Measurements from ENCODE around the gene DFFA. TPM values are rescaled to one million over a fixed set of nuclear protein-coding genes. Genes with fewer than 3 reads are reported as not detected.
"Not testable (repeated sequence)": the region's sequence is repeated elsewhere in the genome, so short reads cannot be mapped to it uniquely, and the experiment has no call there.

DFFA gene
- total RNA-seq, 3 donors from 2014 or later (not counting 1 experiment from before 2014, with no cell fraction given), result 17.5 to 21.8 (median 21.5) TPM

- H3K9me3 ChIP-seq (ENCODE audit: control insufficient read depth, insufficient read depth, low read length); H3K9me3 Mint-ChIP-seq; H3K27ac Mint-ChIP-seq; H3K4me1 Mint-ChIP-seq; intact Hi-C loops (cut with micrococcal nuclease); H3K27me3 ChIP-seq (ENCODE audit: control insufficient read depth, insufficient read depth, low read length); DNase-seq; H3K4me1 ChIP-seq (ENCODE audit: control insufficient read depth, insufficient read depth, low read length); H3K4me3 ChIP-seq (ENCODE audit: low read length); H3K27me3 Mint-ChIP-seq (ENCODE audit: low read depth in 2 of 2); H3K27ac ChIP-seq (ENCODE audit: low read length); ATAC-seq; H3K4me3 Mint-ChIP-seq: not testable (repeated sequence)
- WGBS (ENCODE audit: insufficient coverage), result no CpG with 5 or more reads among the region's 1 CpG
- peaks cover 37% of the 10 kb centered on the region for H3K36me3 Mint-ChIP-seq
- H3K36me3 ChIP-seq (ENCODE audit: control insufficient read depth, insufficient read depth, low read length), result peaks cover 51% of the 10 kb centered on the region
These were observed 56.4 kb downstream of the DFFA start for GRCh38 chr1:10415967-10416366.

- Mint-ChIP-seq H3K27me3 (ENCODE audit: low read depth in 2 of 2) (no peaks in the 10 kb centered on the region), H3K4me1 (no peaks in the 10 kb centered on the region), H3K9me3 (no peaks in the 10 kb centered on the region), H3K27ac (peak overlapping the region in 1 of 2 donors; percentile 61), H3K36me3 (peaks cover 38% of the 10 kb centered on the region), H3K4me3 (no peak overlapping the region)
- no peaks in the 10 kb centered on the region for H3K9me3 ChIP-seq (ENCODE audit: control insufficient read depth, insufficient read depth, low read length)
- no peak for TF ChIP-seq CTCF (IDR thresholded peaks at IDR 0.05)
- WGBS (ENCODE audit: insufficient coverage), result 34% methylated on average over 3 of the region's 6 CpGs
- intact Hi-C loops (cut with micrococcal nuclease), result no loop called here
- DNase-seq (peak in 1 of 2 donors; percentile 18), ATAC-seq (peak; percentile 40 to 85 (median 40))
- H3K27ac ChIP-seq (ENCODE audit: low read length), result no peak overlapping the region
- peaks cover 50% of the 10 kb centered on the region for H3K36me3 ChIP-seq (ENCODE audit: control insufficient read depth, insufficient read depth, low read length)
- no peaks in the 10 kb centered on the region for H3K4me1 ChIP-seq (ENCODE audit: control insufficient read depth, insufficient read depth, low read length)
- H3K27me3 ChIP-seq (ENCODE audit: control insufficient read depth, insufficient read depth, low read length), result no peaks in the 10 kb centered on the region
- H3K4me3 ChIP-seq (ENCODE audit: low read length), result no peak overlapping the region
These were observed 57.0 kb downstream of the DFFA start for GRCh38 chr1:10415211-10415930.

GRCh38 chr1:10407201-10407600 is 65.1 kb downstream of the DFFA start:
- no peaks in the 10 kb centered on the region for H3K9me3 ChIP-seq (ENCODE audit: control insufficient read depth, insufficient read depth, low read length)
- H3K9me3 Mint-ChIP-seq, result no peaks in the 10 kb centered on the region

More at GRCh38 chr1:10407201-10407600, 65.1 kb downstream of the DFFA start:
- 95% methylated on average over 2 of the region's 2 CpGs for WGBS (ENCODE audit: insufficient coverage)
- ATAC-seq, result no peak
- Histone ChIP-seq H3K27ac (ENCODE audit: low read length) (no peak overlapping the region), H3K27me3 (ENCODE audit: control insufficient read depth, insufficient read depth, low read length) (no peaks in the 10 kb centered on the region), H3K4me1 (ENCODE audit: control insufficient read depth, insufficient read depth, low read length) (no peaks in the 10 kb centered on the region), H3K36me3 (ENCODE audit: control insufficient read depth, insufficient read depth, low read length) (peaks cover 54% of the 10 kb centered on the region), H3K4me3 (ENCODE audit: low read length) (no peak overlapping the region)
- H3K4me1 Mint-ChIP-seq, result no peaks in the 10 kb centered on the region
- intact Hi-C loops (cut with micrococcal nuclease), result no loop called here
- H3K4me3 Mint-ChIP-seq, result no peak overlapping the region
- DNase-seq, result no peak
- H3K36me3 Mint-ChIP-seq, result peaks cover 27% of the 10 kb centered on the region
- no peak overlapping the region for H3K27ac Mint-ChIP-seq
- H3K27me3 Mint-ChIP-seq (ENCODE audit: low read depth in 2 of 2), result no peaks in the 10 kb centered on the region
- no peak for TF ChIP-seq CTCF (IDR thresholded peaks at IDR 0.05)

Other genes starting within 250 kb of the DFFA start
- gene PGD, start 73.5 kb downstream of the DFFA start, total RNA-seq, result 100 to 1,000 TPM in 1 of 3 donors, 10 to 100 TPM in 2; 35.8 to 113 (median 39.8) TPM
- 1 to 10 TPM; 4.1 to 5.0 (median 4.5) TPM for gene CENPS, start 42.1 kb downstream of the DFFA start, total RNA-seq
- gene CORT, start 22.5 kb downstream of the DFFA start, total RNA-seq, result not detected
- 10 to 100 TPM; 21.4 to 27.3 (median 24.1) TPM for gene PEX14, start 2.4 kb upstream of the DFFA start, total RNA-seq